Fibroblast of villous mesenchyme (primary cell): ENCODE data around the gene CYB5R4. TPM values are rescaled to one million over a fixed set of nuclear protein-coding genes. Genes with fewer than 3 reads are reported as not detected.

Source experiments
- DNase-seq: peaks from one replicate; pipeline ENCODE4 v3.0.0-alpha.2; 2010; ENCODE audit warnings: low read depth
- H3K4me3 ChIP-seq: 2 replicates; pipeline ENCODE4 v1.5.1; 2011; ENCODE audit warnings: low read depth, mild to moderate bottlenecking, low read length
- total RNA-seq: library from RNA; depleted of rRNA; stranded (reverse); fragments of >200 nt; gene quantifications from 2 replicates; pipeline ENCODE4 v1.2.3, GENCODE V29; 2012
- TF ChIP-seq, protein P1 (sequence below): IDR thresholded peaks from 2 replicates; pipeline ENCODE4 v1.5.1; 2012; ENCODE audit warnings: low read depth, mild to moderate bottlenecking, low read length; ENCODE audit not compliant: insufficient read depth

CYB5R4 gene
- total RNA-seq, 1 donor: 9.9 TPM

DNA sequence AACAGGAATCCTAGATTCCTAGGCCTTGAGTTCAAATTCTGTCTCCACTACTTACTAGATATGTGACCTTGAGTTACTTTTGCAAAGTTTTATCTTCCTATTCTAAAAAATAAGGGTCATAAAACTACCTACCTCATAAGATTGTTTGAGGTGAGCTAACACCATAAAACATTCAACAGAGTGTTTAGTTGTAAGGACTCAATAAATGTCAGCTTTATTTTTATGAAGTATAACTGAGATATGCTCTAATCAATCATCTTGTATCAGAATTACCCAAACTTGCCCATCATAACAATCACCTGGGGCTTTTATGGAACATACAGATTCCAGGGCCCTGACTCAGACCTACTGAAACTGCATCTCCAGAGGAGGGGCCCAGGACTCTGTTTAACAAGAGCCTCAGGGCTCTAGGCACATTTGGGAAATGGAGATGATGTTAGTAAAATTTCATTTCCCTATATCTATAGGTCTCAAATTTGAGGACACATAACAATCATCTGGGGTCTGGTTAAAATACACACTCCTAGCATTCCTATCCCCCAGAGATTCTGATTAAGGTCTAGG lies 138.6 kb downstream of the CYB5R4 start:
- no peak for DNase-seq
- TF ChIP-seq, protein P1, sequence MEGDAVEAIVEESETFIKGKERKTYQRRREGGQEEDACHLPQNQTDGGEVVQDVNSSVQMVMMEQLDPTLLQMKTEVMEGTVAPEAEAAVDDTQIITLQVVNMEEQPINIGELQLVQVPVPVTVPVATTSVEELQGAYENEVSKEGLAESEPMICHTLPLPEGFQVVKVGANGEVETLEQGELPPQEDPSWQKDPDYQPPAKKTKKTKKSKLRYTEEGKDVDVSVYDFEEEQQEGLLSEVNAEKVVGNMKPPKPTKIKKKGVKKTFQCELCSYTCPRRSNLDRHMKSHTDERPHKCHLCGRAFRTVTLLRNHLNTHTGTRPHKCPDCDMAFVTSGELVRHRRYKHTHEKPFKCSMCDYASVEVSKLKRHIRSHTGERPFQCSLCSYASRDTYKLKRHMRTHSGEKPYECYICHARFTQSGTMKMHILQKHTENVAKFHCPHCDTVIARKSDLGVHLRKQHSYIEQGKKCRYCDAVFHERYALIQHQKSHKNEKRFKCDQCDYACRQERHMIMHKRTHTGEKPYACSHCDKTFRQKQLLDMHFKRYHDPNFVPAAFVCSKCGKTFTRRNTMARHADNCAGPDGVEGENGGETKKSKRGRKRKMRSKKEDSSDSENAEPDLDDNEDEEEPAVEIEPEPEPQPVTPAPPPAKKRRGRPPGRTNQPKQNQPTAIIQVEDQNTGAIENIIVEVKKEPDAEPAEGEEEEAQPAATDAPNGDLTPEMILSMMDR: no peak

DNA sequence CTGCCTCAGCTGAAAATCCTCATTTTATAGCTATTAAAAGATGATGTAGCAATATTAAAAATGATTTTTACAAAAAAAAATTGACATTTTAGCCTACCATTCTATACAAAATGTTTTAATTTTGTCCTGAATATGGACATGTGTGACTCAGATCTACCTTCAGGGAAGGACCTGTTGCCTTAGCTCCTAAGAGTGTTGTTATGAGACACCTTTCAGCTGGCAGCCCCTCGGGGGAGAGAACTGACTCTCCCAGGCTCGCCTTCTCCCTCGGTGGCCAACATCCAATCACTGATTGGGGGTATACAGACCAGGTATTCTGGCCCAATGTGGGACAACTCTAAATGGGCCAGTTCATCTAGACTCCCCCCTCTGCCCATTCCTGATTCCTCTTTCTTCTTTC lies 141.6 kb downstream of the CYB5R4 start:
- TF ChIP-seq, protein P1: no peak
- no peak for DNase-seq
- no peak overlapping the region for H3K4me3 ChIP-seq

More for the DNA sequence above, 138.6 kb downstream of the CYB5R4 start:
- H3K4me3 ChIP-seq: no peak overlapping the region

DNA sequence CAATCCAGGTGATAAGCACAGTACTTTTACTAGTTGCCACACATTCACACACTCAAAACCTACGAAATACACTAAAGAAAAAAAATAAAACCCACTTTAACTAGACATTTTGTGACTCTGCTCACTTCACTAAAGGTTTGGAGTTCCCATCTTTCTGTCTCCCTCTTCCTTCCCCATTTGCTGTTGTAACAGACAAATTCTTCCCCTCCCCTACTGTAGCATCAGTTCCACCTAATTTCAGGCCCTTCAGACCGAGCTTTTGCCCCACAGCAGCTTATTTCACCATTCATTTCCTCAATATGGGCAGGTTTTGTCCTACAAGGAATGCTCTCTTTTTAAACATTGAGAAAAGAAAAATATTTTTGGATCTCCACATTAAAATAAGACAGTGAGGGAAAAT lies 142.7 kb downstream of the CYB5R4 start:
- TF ChIP-seq, protein P1: no peak
- no peak overlapping the region for H3K4me3 ChIP-seq
- no peak for DNase-seq

DNA sequence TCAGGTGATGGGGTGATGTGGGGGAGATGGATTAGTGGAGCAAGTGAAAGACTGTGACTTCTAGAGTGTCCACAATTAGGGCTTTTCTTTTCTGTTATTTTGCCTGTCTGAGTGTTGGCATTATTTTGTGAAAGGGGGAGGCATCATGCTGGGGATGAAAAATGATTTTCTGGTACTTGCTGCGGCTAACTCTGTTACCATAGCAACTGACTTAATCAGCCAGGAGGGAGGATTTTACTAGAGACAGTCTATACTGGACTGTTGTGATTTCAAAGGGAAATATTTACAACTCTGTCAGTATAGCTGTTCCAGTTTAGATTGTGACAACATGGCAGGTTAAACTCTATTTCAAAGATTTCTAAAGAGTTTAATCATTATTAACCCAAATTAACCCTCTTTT lies 143.6 kb downstream of the CYB5R4 start:
- H3K4me3 ChIP-seq: no peak overlapping the region
- TF ChIP-seq, protein P1: no peak

DNA sequence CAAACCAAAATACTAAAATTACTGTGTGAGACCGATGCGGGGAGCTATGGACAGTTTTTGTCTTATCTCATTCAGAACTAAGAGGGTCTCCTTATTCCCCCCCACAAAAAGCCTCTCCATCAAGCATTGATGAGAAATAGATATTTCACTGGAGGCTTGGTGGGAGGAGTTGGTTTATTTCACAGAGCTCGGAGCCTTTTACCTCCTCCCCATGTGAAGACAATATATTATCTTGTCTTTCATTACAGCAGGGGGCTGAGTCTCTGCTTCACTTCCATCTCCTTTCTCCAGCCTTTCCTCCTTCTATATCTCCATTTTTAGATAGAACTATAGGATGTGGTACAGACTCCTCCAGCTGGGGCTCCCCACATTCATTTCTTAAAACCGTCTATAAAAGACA lies 144.2 kb downstream of the CYB5R4 start:
- no peak for DNase-seq
- H3K4me3 ChIP-seq: no peak overlapping the region
- TF ChIP-seq, protein P1: no peak

More for the DNA sequence above, 143.6 kb downstream of the CYB5R4 start:
- no peak for DNase-seq

DNA sequence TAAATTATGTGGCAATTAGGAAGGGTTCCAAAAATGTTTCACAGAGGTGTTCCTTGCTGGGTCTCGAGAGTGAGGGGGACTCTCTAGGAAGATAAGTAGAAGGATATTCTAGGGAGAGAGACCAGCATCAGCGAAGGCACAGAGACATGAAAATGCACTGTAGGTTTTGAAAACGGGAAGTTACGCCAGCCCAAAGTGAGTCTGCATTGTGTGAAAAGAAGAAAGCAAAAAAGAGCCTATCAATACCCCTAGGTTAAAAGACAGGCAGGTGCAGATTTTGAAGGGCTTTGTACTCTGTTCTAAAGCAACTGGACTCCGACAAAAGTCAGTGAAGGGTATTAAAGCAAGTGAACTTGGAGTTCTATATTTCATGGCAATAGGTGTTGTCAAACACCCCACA lies 148.4 kb downstream of the CYB5R4 start:
- no peak for DNase-seq
- H3K4me3 ChIP-seq: no peak overlapping the region
- TF ChIP-seq, protein P1: no peak

DNA sequence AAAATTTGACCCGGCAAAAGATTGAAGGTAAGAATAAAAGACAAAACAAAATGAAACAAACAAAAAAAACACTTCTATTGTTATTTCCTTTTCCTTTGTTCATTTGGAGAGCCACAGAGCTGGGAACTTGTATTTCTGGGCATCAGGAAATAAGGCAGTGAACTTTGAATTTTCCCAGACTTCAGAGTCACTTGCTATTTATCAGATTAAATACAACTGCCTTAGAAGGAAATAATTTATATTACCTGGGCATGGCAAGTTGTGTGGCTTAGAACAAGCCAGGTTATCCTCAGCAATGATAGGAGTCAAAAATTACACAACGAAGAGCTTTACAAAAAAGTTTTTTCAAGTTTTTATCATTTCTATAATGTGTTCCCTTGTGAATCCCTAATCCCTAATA lies 153.9 kb downstream of the CYB5R4 start:
- H3K4me3 ChIP-seq: no peak overlapping the region
- TF ChIP-seq, protein P1: no peak
- DNase-seq: no peak
